Lung (tissue), 12 donors: ENCODE data around the gene PDE8B. TPM values are rescaled to one million over a fixed set of nuclear protein-coding genes. Genes with fewer than 3 reads are reported as not detected.
A peak's percentile ranks its signal among the peaks of the same experiment; 100 is the strongest.

Experiments used
- ATAC-seq: fragments of 200-7000 bp; cut with Tn5 transposase; one replicate; pipeline ENCODE4 v1.9.1; 2020; ENCODE audit warnings: moderate number of reproducible peaks; ENCODE audit not compliant: insufficient read depth, low FRiP score
- DNase-seq, 3 donors: peaks; one replicate each; pipeline ENCODE4 v3.0.0-alpha.2; 2013 to 2017
- H3K27ac ChIP-seq, 2 donors: one replicate each; pipeline ENCODE4 v1.5.1; 2013; ENCODE audit warnings: mild to moderate bottlenecking in 2 of 2, moderate library complexity in 2 of 2, control low read depth in 1 of 2, inconsistent platforms in 1 of 2, low read depth in 1 of 2, low read length in 1 of 2
- H3K27me3 ChIP-seq, 3 donors: one replicate each; pipeline ENCODE4 v1.5.1; 2013; ENCODE audit warnings: low read length in 2 of 3; ENCODE audit not compliant: control insufficient read depth in 3 of 3, insufficient read depth in 3 of 3
- H3K36me3 ChIP-seq, 4 donors: one replicate each; pipeline ENCODE4 v1.5.1; 2013; ENCODE audit warnings: low read length in 4 of 4, mild to moderate bottlenecking in 1 of 4, moderate library complexity in 1 of 4; ENCODE audit not compliant: control insufficient read depth in 4 of 4, insufficient read depth in 4 of 4
- H3K4me1 ChIP-seq, 5 donors: one replicate each; pipeline ENCODE4 v1.5.1; 2013; ENCODE audit warnings: low read length in 5 of 5, mild to moderate bottlenecking in 2 of 5, moderate library complexity in 1 of 5; ENCODE audit not compliant: control insufficient read depth in 5 of 5, insufficient read depth in 5 of 5
- H3K4me3 ChIP-seq: one replicate; pipeline ENCODE4 v1.5.1; 2013; ENCODE audit warnings: mild to moderate bottlenecking, control low read depth, moderate library complexity
- H3K9ac ChIP-seq, 2 donors: one replicate each; pipeline ENCODE4 v1.5.1; 2013; ENCODE audit warnings: low read length in 2 of 2, control low read depth in 1 of 2; ENCODE audit not compliant: insufficient read depth in 1 of 2
- H3K9me3 ChIP-seq, 4 donors: one replicate each; pipeline ENCODE4 v1.5.1; 2013; ENCODE audit warnings: low read length in 3 of 4, mild to moderate bottlenecking in 1 of 4, moderate library complexity in 1 of 4; ENCODE audit not compliant: control insufficient read depth in 4 of 4, insufficient read depth in 3 of 4
- CTCF ChIP-seq: IDR thresholded peaks from 2 replicates; pipeline ENCODE4 v1.5.1; 2012; ENCODE audit warnings: mild to moderate bottlenecking; ENCODE audit errors: control extremely low read depth, extremely low read depth
- WGBS, 2 donors: extraction: QIAGEN DNeasy Blood & Tissue Kit; methylation state at CpG; one replicate each; pipeline ENCODE4 v1.1.7; 2013; 5-methylcytosine and 5-hydroxymethylcytosine counted together
- polyA plus RNA-seq, 2 donors: library from polyadenylated mRNA; stranded (reverse); fragments of 200-250 nt; gene quantifications; one replicate each; pipeline ENCODE4 v1.2.1, GENCODE V29; 2013
- total RNA-seq, 2 donors: library from RNA; depleted of rRNA in 1 of 2; stranded (reverse); fragments of >200 nt in 1 of 2; gene quantifications; one replicate each; pipeline ENCODE4 v1.2.1, GENCODE V29; 2014 to 2021
- donor health status: control.
- donor health status: control.
- donor health status: Bipolar disorder and iron deficiency.
- donor health status: healthy.
- donor health status: DM: yes; HTN: yes; CAD: no.

PDE8B gene
- total and polyA plus RNA-seq, 4 donors: 1.6 to 10.6 (median 2.1) TPM

GRCh38 chr5:77259476-77259875 is 49.0 kb downstream of the PDE8B start:
- no peak for ATAC-seq
- H3K4me1 ChIP-seq: peaks cover 0 to 1% (median 0%) of the 10 kb centered on the region in 5 donors
- H3K9ac ChIP-seq: no peak overlapping the region
- no peak overlapping the region for H3K27ac ChIP-seq
- TF ChIP-seq CTCF: no peak
- H3K36me3 ChIP-seq: no peaks in the 10 kb centered on the region
- no peak for DNase-seq
- no peak overlapping the region for H3K4me3 ChIP-seq
- no peaks in the 10 kb centered on the region for H3K27me3 ChIP-seq
- H3K9me3 ChIP-seq: no peaks in the 10 kb centered on the region

- H3K4me3 ChIP-seq: no peak overlapping the region
- peak; percentile 34 for ATAC-seq
- H3K9ac ChIP-seq: no peak overlapping the region
- H3K27ac ChIP-seq: no peak overlapping the region
- no peak for DNase-seq
- no peaks in the 10 kb centered on the region for H3K4me1 ChIP-seq
- H3K9me3 ChIP-seq: no peaks in the 10 kb centered on the region
- H3K36me3 ChIP-seq: no peaks in the 10 kb centered on the region
- no peaks in the 10 kb centered on the region for H3K27me3 ChIP-seq
- no peak for TF ChIP-seq CTCF
- WGBS, 2 donors: 15 to 55% methylated on average over 1 of the region's 1 CpG
These were observed 52.2 kb downstream of the PDE8B start for GRCh38 chr5:77262697-77263096.

GRCh38 chr5:77266291-77266690 is 55.8 kb downstream of the PDE8B start:
- DNase-seq (no peak), ATAC-seq (no peak)
- no peak overlapping the region for H3K27ac ChIP-seq
- H3K27me3 ChIP-seq: no peaks in the 10 kb centered on the region
- no peaks in the 10 kb centered on the region for H3K36me3 ChIP-seq
- 86 to 93% methylated on average over 2 of the region's 2 CpGs for WGBS, 2 donors
- no peaks in the 10 kb centered on the region for H3K9me3 ChIP-seq
- no peak for TF ChIP-seq CTCF
- H3K9ac ChIP-seq: no peak overlapping the region
- no peaks in the 10 kb centered on the region for H3K4me1 ChIP-seq
- no peak overlapping the region for H3K4me3 ChIP-seq

GRCh38 chr5:77267496-77267895 is 57.0 kb downstream of the PDE8B start:
- 70 to 82% methylated on average over 3 of the region's 3 CpGs for WGBS, 2 donors
- no peak for TF ChIP-seq CTCF
- Histone ChIP-seq H3K27me3 (no peaks in the 10 kb centered on the region), H3K9me3 (no peaks in the 10 kb centered on the region), H3K4me3 (no peak overlapping the region), H3K9ac (no peak overlapping the region), H3K36me3 (no peaks in the 10 kb centered on the region), H3K4me1 (no peaks in the 10 kb centered on the region), H3K27ac (no peak overlapping the region)
- no peak for ATAC-seq
- no peak for DNase-seq
